ENCODE measurements around the gene UVRAG. TPM values are rescaled to one million over a fixed set of nuclear protein-coding genes. Genes with fewer than 3 reads are reported as not detected.
A peak's percentile ranks its signal among the peaks of the same experiment; 100 is the strongest.

Gene UVRAG
- total and polyA plus RNA-seq, 2 of the 4 experiments (the other 2 are of a cell fraction), result 5.6 to 10.9 TPM

GRCh38 chr11:75839851-75840250 lies 24.8 kb downstream of the UVRAG start:
- ChIA-PET POLR2A (ENCODE audit: unreplicated experiment) (interaction anchor here (0.5 kb wide), 1 partner anchor 297 kb away, joined by 3 read pairs; no protein-coding TSS in a partner anchor), CTCF (interaction anchor here (1.2 kb wide), 2 partner anchors 11 to 13 kb away, joined by 3 read pairs; no protein-coding TSS in a partner anchor)
- H2AK5ac ChIP-seq (ENCODE audit: low read depth, low read length), result no peak overlapping the region
- H3K9ac ChIP-seq (ENCODE audit: low read depth, low read length), result no peak overlapping the region
- no peak overlapping the region for H3K27ac ChIP-seq (ENCODE audit: insufficient read depth, low read length)
- in situ Hi-C loops (cut with MboI; ENCODE audit: low sequenced_read_pairs), result no loop called here
- no peak overlapping the region for H2BK120ac ChIP-seq (ENCODE audit: low read depth, low read length)
- H2BK5ac ChIP-seq (ENCODE audit: low read depth, low read length, poor library complexity, severe bottlenecking), result no peak overlapping the region
- no peak overlapping the region for H4K5ac ChIP-seq (ENCODE audit: low read depth, low read length)
- intact Hi-C loops (cut with micrococcal nuclease), result loop anchor here (2.0 kb wide), 1 partner anchor 13 kb away; no protein-coding TSS in a partner anchor
- no peak for ATAC-seq (ENCODE audit: low read depth)
- no peak overlapping the region for H3K23ac ChIP-seq (ENCODE audit: low read depth, low read length)
- no peak overlapping the region for H2AFZ ChIP-seq (replicated peaks; ENCODE audit: low read length, poor library complexity)
- no TSS peak for BruUV-seq (replicated peaks)
- dilution Hi-C loops (cut with HindIII; ENCODE audit: low sequenced_read_pairs, unreplicated experiment), result no loop called here
- H3K18ac ChIP-seq (ENCODE audit: low read depth, low read length), result no peak overlapping the region
- no peak overlapping the region for H2BK20ac ChIP-seq (ENCODE audit: low read depth, low read length)
- no peaks in the 10 kb centered on the region for H3K27me3 ChIP-seq (ENCODE audit: control insufficient read depth, insufficient read depth, low read length)
- no peak overlapping the region for H4K91ac ChIP-seq (ENCODE audit: insufficient read depth, low read depth, low read length)
- H3K4me1 ChIP-seq (ENCODE audit: control insufficient read depth, insufficient read depth, low read length), result no peaks in the 10 kb centered on the region
- no peak overlapping the region for H3K4me2 ChIP-seq (ENCODE audit: low read depth, low read length)
- peaks cover 7% of the 10 kb centered on the region; the same call in 1 of the 2 replicates for H4K20me1 ChIP-seq (ENCODE audit: insufficient read depth, low read length)
- H3K9me3 ChIP-seq (ENCODE audit: control insufficient read depth, insufficient read depth, low read length), result no peaks in the 10 kb centered on the region
- H3K14ac ChIP-seq (replicated peaks; ENCODE audit: low read depth, low read length), result no peak overlapping the region
- H3K36me3 ChIP-seq (ENCODE audit: control insufficient read depth, insufficient read depth, low read length), result 0 out of 2 replicates have a peak, but pooled peaks cover 1% of the 10 kb centered on the region
- no peak for DNase-seq
- H3K56ac ChIP-seq (ENCODE audit: extremely low read depth, insufficient read depth, low read length), result no peak overlapping the region
- H3K4me3 ChIP-seq (ENCODE audit: insufficient read depth, low read depth, low read length), result no peak overlapping the region
- TF ChIP-seq CEBPB (IDR thresholded peaks at IDR 0.05; ENCODE audit: low read depth, low read length) (0 out of 2 replicates have a peak, but pooled peaks have one; percentile 16), MXI1 (IDR thresholded peaks at IDR 0.05; ENCODE audit: borderline replicate concordance, low read depth, low read length) (no peak)
- H2AK9ac ChIP-seq (replicated peaks; ENCODE audit: low read depth, low read length, poor library complexity), result no peak overlapping the region
- no peak overlapping the region for H4K8ac ChIP-seq (ENCODE audit: low read depth in 2 of 2, low read length in 2 of 2)
- peaks cover 9 to 22% of the 10 kb centered on the region in 2 experiments for H3K79me1 ChIP-seq (ENCODE audit: low read depth in 1 of 2, low read length in 2 of 2)
- H2BK15ac ChIP-seq (ENCODE audit: low read depth, low read length), result no peak overlapping the region
- H3K4ac ChIP-seq (ENCODE audit: low read depth, low read length), result no peak overlapping the region
- 0 out of 2 replicates have a peak, but pooled peaks cover 4% of the 10 kb centered on the region for H3K9me1 ChIP-seq (ENCODE audit: insufficient read depth, low read length)

Data from IMR-90 (cell line).